Transverse colon (tissue), 3 donors: Measurements from ENCODE around the gene EEIG1.

Experiments used
- POLR2A ChIP-seq: fragments of 450-650 bp; IDR thresholded peaks from one replicate; pipeline ENCODE4 v1.6.1; 2016; ENCODE audit warnings: antibody characterized with exemption, mild to moderate bottlenecking, moderate library complexity
- TF ChIP-seq, protein P1 (sequence below), 5 experiments: fragments of 200-600 bp in 3 of 5; fragments of 450-650 bp in 2 of 5; sonication (generic) in 3 of 5; IDR thresholded peaks; 1 replicate in 2 of 5; 2 replicates in 3 of 5; pipeline ENCODE4 v1.5.1; 2016 to 2017; ENCODE audit warnings: antibody characterized with exemption in 5 of 5, inconsistent platforms in 3 of 5, mild to moderate bottlenecking in 2 of 5, moderate library complexity in 1 of 5

GRCh38 chr9:128015696-128016095 lies 34.9 kb upstream of the EEIG1 start:
- TF ChIP-seq, protein P1, sequence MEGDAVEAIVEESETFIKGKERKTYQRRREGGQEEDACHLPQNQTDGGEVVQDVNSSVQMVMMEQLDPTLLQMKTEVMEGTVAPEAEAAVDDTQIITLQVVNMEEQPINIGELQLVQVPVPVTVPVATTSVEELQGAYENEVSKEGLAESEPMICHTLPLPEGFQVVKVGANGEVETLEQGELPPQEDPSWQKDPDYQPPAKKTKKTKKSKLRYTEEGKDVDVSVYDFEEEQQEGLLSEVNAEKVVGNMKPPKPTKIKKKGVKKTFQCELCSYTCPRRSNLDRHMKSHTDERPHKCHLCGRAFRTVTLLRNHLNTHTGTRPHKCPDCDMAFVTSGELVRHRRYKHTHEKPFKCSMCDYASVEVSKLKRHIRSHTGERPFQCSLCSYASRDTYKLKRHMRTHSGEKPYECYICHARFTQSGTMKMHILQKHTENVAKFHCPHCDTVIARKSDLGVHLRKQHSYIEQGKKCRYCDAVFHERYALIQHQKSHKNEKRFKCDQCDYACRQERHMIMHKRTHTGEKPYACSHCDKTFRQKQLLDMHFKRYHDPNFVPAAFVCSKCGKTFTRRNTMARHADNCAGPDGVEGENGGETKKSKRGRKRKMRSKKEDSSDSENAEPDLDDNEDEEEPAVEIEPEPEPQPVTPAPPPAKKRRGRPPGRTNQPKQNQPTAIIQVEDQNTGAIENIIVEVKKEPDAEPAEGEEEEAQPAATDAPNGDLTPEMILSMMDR (IDR thresholded peaks at IDR 0.05) = no peak
- TF ChIP-seq POLR2A = no peak
